ENCODE measurements around the gene SLC40A1.

DNA sequence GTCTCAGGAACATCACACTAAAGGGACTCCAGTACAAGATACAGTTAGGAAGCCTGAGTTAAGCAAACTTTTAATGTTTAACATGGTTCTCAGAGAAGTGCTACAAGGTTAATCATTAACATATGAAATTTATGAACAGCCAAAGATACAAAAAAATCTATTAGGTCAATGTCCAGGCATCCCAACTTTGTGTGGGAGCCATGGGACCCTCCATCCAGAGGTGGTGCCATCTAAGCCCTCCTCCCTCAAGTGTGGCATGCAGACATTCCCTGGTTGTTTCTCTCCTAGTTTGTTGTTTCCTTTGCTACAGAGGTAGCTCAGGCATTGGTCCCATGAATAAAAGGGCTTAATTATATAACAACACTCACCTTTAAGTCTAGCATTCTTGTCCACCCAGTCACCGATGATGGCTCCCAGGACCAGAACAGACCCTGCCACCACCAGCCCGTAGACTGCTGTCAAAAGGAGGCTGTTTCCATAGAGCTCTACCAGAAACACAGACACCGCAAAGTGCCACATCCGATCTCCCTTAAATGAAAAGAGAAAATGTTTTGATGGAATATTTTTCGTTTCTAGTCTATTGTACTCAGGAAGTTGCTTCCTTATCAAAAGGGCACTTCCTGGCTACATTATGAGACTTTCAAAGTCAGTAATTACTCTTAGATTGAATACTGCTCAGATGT lies 5.7 kb downstream of the SLC40A1 start:
- TF ChIP-seq POLR2A (IDR thresholded peaks at IDR 0.05; ENCODE audit: low read depth, low read length) (no peak), POLR2AphosphoS5 (IDR thresholded peaks at IDR 0.05; ENCODE audit: low read depth, low read length) (no peak)
